Activated CD4-positive, alpha-beta T cell treated with anti-CD3 and anti-CD28 coated beads, Interleukin-2, amount 10 ng/mL, durations not matched to agents 24 days and 14 days (primary cell): ENCODE results near the gene GLB1L3. TPM values are rescaled to one million over a fixed set of nuclear protein-coding genes. Genes with fewer than 3 reads are reported as not detected.
"Not testable (repeated sequence)": the region's sequence is repeated elsewhere in the genome, so short reads cannot be mapped to it uniquely, and the experiment has no call there.

ENCODE experiments used
- DNase-seq: peaks from one replicate; pipeline ENCODE4 v3.0.0; 2022
- H3K27ac Mint-ChIP-seq: one replicate; pipeline ENCODE4 v1.8.0; 2022; ENCODE audit warnings: mild to moderate bottlenecking, mixed read lengths
- H3K27me3 Mint-ChIP-seq: one replicate; pipeline ENCODE4 v1.8.0; 2022; ENCODE audit warnings: mixed read lengths
- H3K36me3 Mint-ChIP-seq: one replicate; pipeline ENCODE4 v1.8.0; 2022; ENCODE audit warnings: low read depth, mild to moderate bottlenecking, mixed read lengths
- H3K4me1 Mint-ChIP-seq: one replicate; pipeline ENCODE4 v1.8.0; 2021; ENCODE audit warnings: mixed read lengths
- H3K4me3 Mint-ChIP-seq: one replicate; pipeline ENCODE4 v1.8.0; 2022; ENCODE audit warnings: mild to moderate bottlenecking, moderate library complexity, mixed read lengths
- H3K9me3 Mint-ChIP-seq: one replicate; pipeline ENCODE4 v1.8.0; 2021; ENCODE audit warnings: mixed read lengths
- intact Hi-C: fragments of 100-400 bp; cut with micrococcal nuclease; formaldehyde crosslinking; loops from one replicate; pipeline ENCODE4 v1.15.1; 2023
- total RNA-seq: library from RNA; stranded (reverse); gene quantifications from 2 replicates; pipeline ENCODE4 v1.2.3, GENCODE V29; 2022

GLB1L3 gene
- total RNA-seq, 1 donor from 2014 or later, result 17.0 TPM

- intact Hi-C loops, result no loop called here
- H3K4me1 Mint-ChIP-seq, result no peaks in the 10 kb centered on the region
- no peak overlapping the region for H3K4me3 Mint-ChIP-seq
- peak; percentile 34 for DNase-seq
- peaks cover 15% of the 10 kb centered on the region for H3K36me3 Mint-ChIP-seq
- H3K27me3 Mint-ChIP-seq, result no peaks in the 10 kb centered on the region
- no peak overlapping the region for H3K27ac Mint-ChIP-seq
- no peaks in the 10 kb centered on the region for H3K9me3 Mint-ChIP-seq
These were observed 14.5 kb downstream of the GLB1L3 start for GRCh38 chr11:134290646-134291045.

GRCh38 chr11:134291196-134291595 is 15.0 kb downstream of the GLB1L3 start:
- intact Hi-C loops, result no loop called here

GRCh38 chr11:134292661-134293060 is 16.5 kb downstream of the GLB1L3 start:
- no peaks in the 10 kb centered on the region for H3K9me3 Mint-ChIP-seq
- H3K27me3 Mint-ChIP-seq, result no peaks in the 10 kb centered on the region
- DNase-seq, result peak; percentile 41
- no peak overlapping the region for H3K27ac Mint-ChIP-seq
- intact Hi-C loops, result no loop called here
- no peak overlapping the region for H3K4me3 Mint-ChIP-seq
- peaks cover 15% of the 10 kb centered on the region for H3K36me3 Mint-ChIP-seq
- no peaks in the 10 kb centered on the region for H3K4me1 Mint-ChIP-seq

More at GRCh38 chr11:134291196-134291595, 15.0 kb downstream of the GLB1L3 start:
- Mint-ChIP-seq H3K27me3 (no peaks in the 10 kb centered on the region), H3K9me3 (no peaks in the 10 kb centered on the region), H3K4me1 (no peaks in the 10 kb centered on the region), H3K4me3 (no peak overlapping the region), H3K36me3 (peaks cover 15% of the 10 kb centered on the region), H3K27ac (no peak overlapping the region)
- no peak for DNase-seq

GRCh38 chr11:134293119-134294113 is 17.2 kb downstream of the GLB1L3 start:
- no peak for DNase-seq
- no peak overlapping the region for H3K4me3 Mint-ChIP-seq
- no peaks in the 10 kb centered on the region for H3K9me3 Mint-ChIP-seq
- H3K27me3 Mint-ChIP-seq, result no peaks in the 10 kb centered on the region
- H3K4me1 Mint-ChIP-seq, result no peaks in the 10 kb centered on the region
- H3K36me3 Mint-ChIP-seq, result peaks cover 15% of the 10 kb centered on the region
- H3K27ac Mint-ChIP-seq, result no peak overlapping the region
- intact Hi-C loops, result no loop called here

GRCh38 chr11:134294664-134295063 is 18.5 kb downstream of the GLB1L3 start:
- no peak for DNase-seq
- H3K27ac Mint-ChIP-seq, result no peak overlapping the region
- no peak overlapping the region for H3K4me3 Mint-ChIP-seq
- H3K9me3 Mint-ChIP-seq, result no peaks in the 10 kb centered on the region
- intact Hi-C loops, result no loop called here
- no peaks in the 10 kb centered on the region for H3K27me3 Mint-ChIP-seq
- no peaks in the 10 kb centered on the region for H3K4me1 Mint-ChIP-seq
- peaks cover 16% of the 10 kb centered on the region for H3K36me3 Mint-ChIP-seq

- no peak for DNase-seq
- H3K4me3 Mint-ChIP-seq, result no peak overlapping the region
- intact Hi-C loops, result no loop called here
- H3K27me3 Mint-ChIP-seq, result no peaks in the 10 kb centered on the region
- H3K9me3 Mint-ChIP-seq, result peaks cover 9% of the 10 kb centered on the region
- H3K36me3 Mint-ChIP-seq, result peaks cover 24% of the 10 kb centered on the region
- no peak overlapping the region for H3K27ac Mint-ChIP-seq
- no peaks in the 10 kb centered on the region for H3K4me1 Mint-ChIP-seq
These were observed 36.0 kb downstream of the GLB1L3 start for GRCh38 chr11:134312223-134312622.

GRCh38 chr11:134312807-134313206 is 36.6 kb downstream of the GLB1L3 start:
- intact Hi-C loops, result no loop called here
- no peak overlapping the region for H3K4me3 Mint-ChIP-seq
- DNase-seq, result no peak
- H3K27me3 Mint-ChIP-seq, result no peaks in the 10 kb centered on the region
- no peak overlapping the region for H3K27ac Mint-ChIP-seq
- H3K9me3 Mint-ChIP-seq, result peaks cover 6% of the 10 kb centered on the region
- H3K36me3 Mint-ChIP-seq, result peaks cover 21% of the 10 kb centered on the region
- no peaks in the 10 kb centered on the region for H3K4me1 Mint-ChIP-seq

GRCh38 chr11:134313379-134313778 is 37.2 kb downstream of the GLB1L3 start:
- intact Hi-C loops, result no loop called here
- no peak overlapping the region for H3K4me3 Mint-ChIP-seq
- H3K36me3 Mint-ChIP-seq, result peaks cover 21% of the 10 kb centered on the region
- no peak overlapping the region for H3K27ac Mint-ChIP-seq
- DNase-seq, result no peak
- H3K27me3 Mint-ChIP-seq, result no peaks in the 10 kb centered on the region
- peaks cover 6% of the 10 kb centered on the region for H3K9me3 Mint-ChIP-seq
- H3K4me1 Mint-ChIP-seq, result no peaks in the 10 kb centered on the region

GRCh38 chr11:134313821-134314607 is 37.8 kb downstream of the GLB1L3 start:
- intact Hi-C loops, result no loop called here
- no peak overlapping the region for H3K27ac Mint-ChIP-seq

GRCh38 chr11:134317103-134317502 is 40.9 kb downstream of the GLB1L3 start:
- no peak for DNase-seq
- H3K4me1 Mint-ChIP-seq, result no peaks in the 10 kb centered on the region
- peaks cover 38% of the 10 kb centered on the region for H3K36me3 Mint-ChIP-seq
- H3K9me3 Mint-ChIP-seq, result peaks cover 16% of the 10 kb centered on the region
- intact Hi-C loops, result no loop called here
- H3K4me3 Mint-ChIP-seq, result no peak overlapping the region
- H3K27me3 Mint-ChIP-seq, result no peaks in the 10 kb centered on the region
- no peak overlapping the region for H3K27ac Mint-ChIP-seq

More at GRCh38 chr11:134313821-134314607, 37.8 kb downstream of the GLB1L3 start:
- H3K27me3 Mint-ChIP-seq, result no peaks in the 10 kb centered on the region
- H3K4me3 Mint-ChIP-seq, result no peak overlapping the region
- peaks cover 21% of the 10 kb centered on the region for H3K36me3 Mint-ChIP-seq
- peaks cover 8% of the 10 kb centered on the region for H3K9me3 Mint-ChIP-seq
- DNase-seq, result no peak
- H3K4me1 Mint-ChIP-seq, result no peaks in the 10 kb centered on the region

- peaks cover 16% of the 10 kb centered on the region for H3K9me3 Mint-ChIP-seq
- peaks cover 36% of the 10 kb centered on the region for H3K36me3 Mint-ChIP-seq
- H3K27me3 Mint-ChIP-seq, H3K4me3 Mint-ChIP-seq, H3K27ac Mint-ChIP-seq, DNase-seq, H3K4me1 Mint-ChIP-seq, intact Hi-C loops: not testable (repeated sequence)
These were observed 45.2 kb downstream of the GLB1L3 start for GRCh38 chr11:134321373-134321772.

GRCh38 chr11:134322553-134322952 is 46.4 kb downstream of the GLB1L3 start:
- H3K4me1 Mint-ChIP-seq, result no peaks in the 10 kb centered on the region
- DNase-seq, result no peak
- peaks cover 31% of the 10 kb centered on the region for H3K36me3 Mint-ChIP-seq
- intact Hi-C loops, result no loop called here
- H3K9me3 Mint-ChIP-seq, result peaks cover 16% of the 10 kb centered on the region
- H3K4me3 Mint-ChIP-seq, result no peak overlapping the region
- H3K27ac Mint-ChIP-seq, result no peak overlapping the region
- no peaks in the 10 kb centered on the region for H3K27me3 Mint-ChIP-seq

GRCh38 chr11:134328433-134328832 is 52.3 kb downstream of the GLB1L3 start:
- peaks cover 32% of the 10 kb centered on the region for H3K27me3 Mint-ChIP-seq
- DNase-seq, result no peak
- intact Hi-C loops, result no loop called here
- no peaks in the 10 kb centered on the region for H3K9me3 Mint-ChIP-seq
- no peak overlapping the region for H3K4me3 Mint-ChIP-seq
- H3K4me1 Mint-ChIP-seq, result peaks cover 13% of the 10 kb centered on the region
- no peak overlapping the region for H3K27ac Mint-ChIP-seq
- H3K36me3 Mint-ChIP-seq, result peaks cover 3% of the 10 kb centered on the region
